B cell (primary cell): ENCODE data around the gene LHX6. TPM values are rescaled to one million over a fixed set of nuclear protein-coding genes. Genes with fewer than 3 reads are reported as not detected.

Experiments
- ATAC-seq: fragments of 200-7000 bp; cut with Tn5 transposase; one replicate; pipeline ENCODE4 v1.10.0; 2021; ENCODE audit warnings: low read depth, mild to moderate bottlenecking, moderate number of reproducible peaks, moderate library complexity
- CTCF ChIA-PET: fragments of 350-600 bp; sonication (Branson Sonifier 250); formaldehyde crosslinking; loops from one replicate; lab custom pipeline; 2021; ENCODE audit warnings: antibody characterized with exemption, inconsistent platforms; lab: Charles Lee
- POLR2A ChIA-PET: fragments of 350-600 bp; sonication (Branson Sonifier 250); formaldehyde crosslinking; loops from one replicate; lab custom pipeline; 2021; ENCODE audit warnings: antibody characterized with exemption; lab: Charles Lee
- DNase-seq: peaks from one replicate; pipeline ENCODE4 v3.0.0; 2013
- H2AFZ ChIP-seq: 2 replicates; pipeline ENCODE4 v1.6.1; 2012; ENCODE audit warnings: mild to moderate bottlenecking, low read depth, low read length; ENCODE audit not compliant: insufficient read depth, poor library complexity, severe bottlenecking
- H3K27ac ChIP-seq, 2 donors: 1 replicate in 1 of 2; 2 replicates in 1 of 2; pipeline ENCODE4 v1.5.1; 2012 to 2013; ENCODE audit warnings: low read length in 2 of 2, mild to moderate bottlenecking in 2 of 2, moderate library complexity in 1 of 2
- H3K27me3 ChIP-seq, 4 experiments: fragments of 200-600 bp in 1 of 4; sonication (generic) in 1 of 4; replicated peaks in 1 of 4; 1 replicate in 2 of 4; 2 replicates in 2 of 4; pipeline versions ENCODE4 v1.6.1 to v1.7.0; 2013 to 2016; ENCODE audit warnings: low read length in 3 of 4, mild to moderate bottlenecking in 2 of 4, mixed read lengths in 1 of 4, moderate library complexity in 1 of 4; ENCODE audit not compliant: insufficient read depth in 4 of 4, control insufficient read depth in 3 of 4; ENCODE audit errors: control extremely low read depth in 1 of 4
- H3K36me3 ChIP-seq, 2 experiments: replicated peaks in 1 of 2; 1 replicate in 1 of 2; 2 replicates in 1 of 2; pipeline versions ENCODE4 v1.6.1 to v1.7.1; 2013; ENCODE audit warnings: low read length in 1 of 2; ENCODE audit not compliant: insufficient read depth in 2 of 2, control insufficient read depth in 1 of 2; ENCODE audit errors: control extremely low read depth in 1 of 2, extremely low read depth in 1 of 2
- H3K4me1 ChIP-seq, 2 donors: fragments of 200-600 bp in 1 of 2; sonication (generic) in 1 of 2; 1 replicate in 1 of 2; 2 replicates in 1 of 2; pipeline versions ENCODE4 v1.5.1 to v1.6.1; 2013 to 2017; ENCODE audit warnings: low read length in 2 of 2; ENCODE audit not compliant: control insufficient read depth in 2 of 2, insufficient read depth in 2 of 2
- H3K4me2 ChIP-seq: replicated peaks from 2 replicates; pipeline ENCODE3; 2012; ENCODE audit warnings: mild to moderate bottlenecking, low read depth, low read length; ENCODE audit not compliant: poor library complexity, severe bottlenecking
- H3K4me3 ChIP-seq, 5 experiments: fragments of 200-600 bp in 1 of 5; sonication (generic) in 1 of 5; 1 replicate in 3 of 5; 2 replicates in 2 of 5; pipeline versions ENCODE4 v1.5.1 to v1.7.0; 2011 to 2016; ENCODE audit warnings: low read length in 4 of 5, mild to moderate bottlenecking in 4 of 5, low read depth in 2 of 5, control low read depth in 1 of 5, moderate library complexity in 1 of 5; ENCODE audit not compliant: insufficient read depth in 1 of 5; ENCODE audit errors: control extremely low read depth in 1 of 5, extremely low read depth in 1 of 5
- H3K79me2 ChIP-seq: fragments of 200-600 bp; sonication (generic); one replicate; pipeline ENCODE4 v1.6.0; 2016; ENCODE audit warnings: low read length; ENCODE audit not compliant: control insufficient read depth, insufficient read depth
- H3K9ac ChIP-seq: fragments of 200-600 bp; sonication (generic); 2 replicates; pipeline ENCODE4 v1.6.1; 2017; ENCODE audit warnings: mild to moderate bottlenecking, low read length, moderate library complexity
- H3K9me3 ChIP-seq, 3 donors: one replicate each; pipeline versions ENCODE4 v1.6.1 to v1.7.1; 2013; ENCODE audit warnings: low read length in 2 of 3; ENCODE audit not compliant: control insufficient read depth in 2 of 3, insufficient read depth in 1 of 3; ENCODE audit errors: control extremely low read depth in 1 of 3
- H4K20me1 ChIP-seq: 2 replicates; pipeline ENCODE4 v1.6.0; 2012; ENCODE audit warnings: mild to moderate bottlenecking, low read length; ENCODE audit not compliant: insufficient read depth, control insufficient read depth, poor library complexity, severe bottlenecking
- H3K27ac Mint-ChIP-seq: one replicate; pipeline ENCODE4 v1.8.0; 2021; ENCODE audit warnings: mixed read lengths
- H3K27me3 Mint-ChIP-seq: one replicate; pipeline ENCODE4 v1.8.0; 2021; ENCODE audit warnings: mixed read lengths
- H3K4me1 Mint-ChIP-seq: one replicate; pipeline ENCODE4 v1.8.0; 2021; ENCODE audit warnings: mixed read lengths
- H3K4me3 Mint-ChIP-seq: one replicate; pipeline ENCODE4 v1.8.0; 2021; ENCODE audit warnings: mixed read lengths
- H3K9me3 Mint-ChIP-seq: one replicate; pipeline ENCODE4 v1.8.0; 2022; ENCODE audit warnings: mixed read lengths; ENCODE audit not compliant: insufficient read depth
- EZH2 ChIP-seq: IDR thresholded peaks from 2 replicates; pipeline ENCODE4 v1.6.1; 2012; ENCODE audit warnings: borderline replicate concordance, low read depth, mild to moderate bottlenecking, moderate library complexity, low read length; ENCODE audit not compliant: insufficient read depth, poor library complexity, severe bottlenecking
- WGBS: methylation state at CpG from one replicate; pipeline ENCODE4 v1.1.5; 2013; ENCODE audit warnings: missing lambda C conversion rate; ENCODE audit not compliant: insufficient coverage; 5-methylcytosine and 5-hydroxymethylcytosine counted together
- intact Hi-C: fragments of 100-400 bp; cut with micrococcal nuclease; formaldehyde crosslinking; loops from one replicate; pipeline ENCODE4 v1.10.0; 2022
- polyA plus RNA-seq: library from polyadenylated mRNA; depleted of rRNA; stranded (reverse); fragments of >200 nt; gene quantifications from 2 replicates; pipeline ENCODE4 v1.2.3, GENCODE V29; 2012
- total RNA-seq, 2 donors: library from RNA; stranded (reverse); fragments of 120-200 nt in 1 of 2; gene quantifications; 1 replicate in 1 of 2; 2 replicates in 1 of 2; pipeline versions ENCODE4 v1.2.3 to v1.2.4, GENCODE V29; 2013 to 2022
- TF ChIP-seq, protein P1 (sequence below): fragments of 200-600 bp; IDR thresholded peaks from one replicate; pipeline ENCODE4 v1.8.0; 2022; ENCODE audit warnings: antibody characterized with exemption, mild to moderate bottlenecking

Gene LHX6
- total and polyA plus RNA-seq, 2 donors (not counting 1 experiment from before 2014, with no cell fraction given) = 0.03 TPM; not detected in 1

DNA sequence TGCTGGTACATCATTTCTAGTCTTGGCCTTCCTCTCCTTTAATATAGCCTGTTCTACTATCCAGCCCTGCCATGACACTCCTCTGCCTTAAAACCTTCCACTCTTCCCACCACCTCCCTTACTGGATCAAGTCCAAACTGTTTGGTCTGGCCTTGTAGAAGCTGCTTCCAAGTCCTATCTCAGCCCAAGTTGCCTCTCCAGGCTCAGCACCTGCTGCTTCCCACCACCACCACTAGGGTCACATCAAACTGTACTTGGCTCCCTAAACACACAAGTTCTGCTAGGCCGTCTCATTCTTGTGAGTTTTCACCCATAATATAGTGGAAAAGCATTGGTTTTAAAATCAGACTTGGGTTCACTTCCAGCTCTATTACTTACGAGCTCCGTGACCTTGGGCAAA lies 70.6 kb downstream of the LHX6 start:
- intact Hi-C loops = loop anchor here (5.0 kb wide), 2 partner anchors 669 to 1581 kb away; partner anchors contain the start of gene PDCL
- no peak for TF ChIP-seq EZH2
- TF ChIP-seq, protein P1, sequence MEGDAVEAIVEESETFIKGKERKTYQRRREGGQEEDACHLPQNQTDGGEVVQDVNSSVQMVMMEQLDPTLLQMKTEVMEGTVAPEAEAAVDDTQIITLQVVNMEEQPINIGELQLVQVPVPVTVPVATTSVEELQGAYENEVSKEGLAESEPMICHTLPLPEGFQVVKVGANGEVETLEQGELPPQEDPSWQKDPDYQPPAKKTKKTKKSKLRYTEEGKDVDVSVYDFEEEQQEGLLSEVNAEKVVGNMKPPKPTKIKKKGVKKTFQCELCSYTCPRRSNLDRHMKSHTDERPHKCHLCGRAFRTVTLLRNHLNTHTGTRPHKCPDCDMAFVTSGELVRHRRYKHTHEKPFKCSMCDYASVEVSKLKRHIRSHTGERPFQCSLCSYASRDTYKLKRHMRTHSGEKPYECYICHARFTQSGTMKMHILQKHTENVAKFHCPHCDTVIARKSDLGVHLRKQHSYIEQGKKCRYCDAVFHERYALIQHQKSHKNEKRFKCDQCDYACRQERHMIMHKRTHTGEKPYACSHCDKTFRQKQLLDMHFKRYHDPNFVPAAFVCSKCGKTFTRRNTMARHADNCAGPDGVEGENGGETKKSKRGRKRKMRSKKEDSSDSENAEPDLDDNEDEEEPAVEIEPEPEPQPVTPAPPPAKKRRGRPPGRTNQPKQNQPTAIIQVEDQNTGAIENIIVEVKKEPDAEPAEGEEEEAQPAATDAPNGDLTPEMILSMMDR = peak; percentile 61
- peaks cover 13% of the 10 kb centered on the region for H3K27me3 Mint-ChIP-seq

DNA sequence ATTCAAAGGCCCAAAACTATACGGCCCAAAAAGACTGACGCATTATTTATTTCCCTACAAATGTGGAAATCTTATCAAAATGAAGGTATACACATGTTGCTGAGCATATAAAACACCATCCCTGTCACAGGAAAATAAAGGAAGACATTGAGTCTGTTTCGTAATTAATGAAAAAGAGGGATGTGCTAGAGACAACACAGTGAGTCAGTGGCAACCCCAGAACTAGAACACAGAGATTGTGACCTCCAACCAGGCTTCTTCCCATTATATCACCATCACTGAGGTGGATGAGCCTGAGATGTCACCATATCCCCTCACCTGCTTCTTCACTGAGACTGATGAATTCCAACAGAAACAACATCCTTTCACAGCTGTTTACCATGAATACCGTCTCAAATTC lies 73.0 kb downstream of the LHX6 start:
- H3K4me1 Mint-ChIP-seq = peaks cover 39% of the 10 kb centered on the region
- Histone ChIP-seq H3K79me2 (peaks cover 39% of the 10 kb centered on the region), H3K36me3 (peaks cover 0 to 12% of the 10 kb centered on the region in 2 experiments)

More for the DNA sequence above, 70.6 kb downstream of the LHX6 start:
- peaks cover 0 to 13% (median 0%) of the 10 kb centered on the region in 4 experiments for H3K27me3 ChIP-seq
- Mint-ChIP-seq H3K4me3 (peak overlapping the region; percentile 58), H3K4me1 (peaks cover 39% of the 10 kb centered on the region), H3K27ac (no peak overlapping the region), H3K9me3 (peaks cover 6% of the 10 kb centered on the region)
- ATAC-seq = no peak
- peaks cover 9% of the 10 kb centered on the region in 2 donors for H3K4me1 ChIP-seq
- WGBS = no CpG with 5 or more reads among the region's 3 CpGs
- H3K27ac ChIP-seq = no peak overlapping the region
- no peak overlapping the region for H3K9ac ChIP-seq
- peaks cover 0 to 2% (median 1%) of the 10 kb centered on the region in 3 donors for H3K9me3 ChIP-seq
- no peak overlapping the region for H3K4me3 ChIP-seq
- H3K36me3 ChIP-seq = no peaks in the 10 kb centered on the region
- DNase-seq = peak; percentile 51
- peak overlapping the region; percentile 7 for H3K4me2 ChIP-seq
- H2AFZ ChIP-seq = no peak overlapping the region
- H4K20me1 ChIP-seq = no peaks in the 10 kb centered on the region
- ChIA-PET POLR2A (no interaction called here), CTCF (interaction anchor here (1.2 to 2.1 kb wide), 4 partner anchors 32 to 192 kb away, joined by 3 to 5 read pairs (median 4); no protein-coding TSS in a partner anchor)
- peaks cover 39% of the 10 kb centered on the region for H3K79me2 ChIP-seq

More for the DNA sequence above, 73.0 kb downstream of the LHX6 start:
- Histone ChIP-seq H3K4me2 (no peak overlapping the region), H3K4me3 (no peak overlapping the region), H3K27ac (no peak overlapping the region), H2AFZ (no peak overlapping the region), H4K20me1 (no peaks in the 10 kb centered on the region), H3K27me3 (peaks cover 0 to 1% (median 0%) of the 10 kb centered on the region in 4 experiments), H3K9me3 (no peaks in the 10 kb centered on the region), H3K9ac (no peak overlapping the region), H3K4me1 (peaks cover 9% of the 10 kb centered on the region in 2 donors)
- ATAC-seq (no peak), DNase-seq (no peak)
- ChIA-PET CTCF (interaction anchor here (1.2 to 1.4 kb wide), 2 partner anchors 31 to 57 kb away, joined by 3 to 4 read pairs; no protein-coding TSS in a partner anchor), POLR2A (no interaction called here)
- no peaks in the 10 kb centered on the region for H3K27me3 Mint-ChIP-seq
- no peaks in the 10 kb centered on the region for H3K9me3 Mint-ChIP-seq
- TF ChIP-seq, protein P1 = no peak
- no peak for TF ChIP-seq EZH2
- no peak overlapping the region for H3K4me3 Mint-ChIP-seq
- H3K27ac Mint-ChIP-seq = no peak overlapping the region
- intact Hi-C loops = loop anchor here (5.0 kb wide), 2 partner anchors 672 to 1578 kb away; partner anchors contain the start of gene PDCL
- 100% methylated on average over 1 of the region's 4 CpGs for WGBS

Other genes with a start within 250 kb of the LHX6 start
- 3.8 and 3.9 TPM in 2 replicates for gene TTLL11, start 135.6 kb downstream of the LHX6 start, total RNA-seq
- gene TTLL11, start 135.6 kb downstream of the LHX6 start, polyA plus RNA-seq = 3.5 and 3.6 TPM in 2 replicates
- gene NDUFA8, start 69.2 kb downstream of the LHX6 start, total RNA-seq = 12.7 and 15.7 TPM in 2 replicates
- 10.6 and 11.1 TPM in 2 replicates for gene NDUFA8, start 69.2 kb downstream of the LHX6 start, polyA plus RNA-seq
- gene MORN5, start 69.0 kb downstream of the LHX6 start, total RNA-seq = not detected in 2 replicates
- gene MORN5, start 69.0 kb downstream of the LHX6 start, polyA plus RNA-seq = not detected in 2 replicates
- 12.4 and 15.7 TPM in 2 replicates for gene RBM18, start 35.9 kb upstream of the LHX6 start, total RNA-seq
- gene RBM18, start 35.9 kb upstream of the LHX6 start, polyA plus RNA-seq = 9.7 and 13.4 TPM in 2 replicates
- 44.1 and 44.9 TPM in 2 replicates for gene MRRF, start 35.9 kb upstream of the LHX6 start, total RNA-seq
- gene MRRF, start 35.9 kb upstream of the LHX6 start, polyA plus RNA-seq = 38.6 TPM in 2 replicates
- 9.5 and 10.4 TPM in 2 replicates for gene PTGS1, start 142.1 kb upstream of the LHX6 start, total RNA-seq
- 14.6 and 15.3 TPM in 2 replicates for gene PTGS1, start 142.1 kb upstream of the LHX6 start, polyA plus RNA-seq
- gene OR1J1, start 249.0 kb upstream of the LHX6 start, total RNA-seq = not detected in 2 replicates
- not detected in 2 replicates for gene OR1J1, start 249.0 kb upstream of the LHX6 start, polyA plus RNA-seq